Measurements from ENCODE around the gene SHLD3. TPM values are rescaled to one million over a fixed set of nuclear protein-coding genes. Genes with fewer than 3 reads are reported as not detected.
A peak's percentile ranks its signal among the peaks of the same experiment; 100 is the strongest.

The SHLD3 gene
- total and polyA plus RNA-seq, 9 of the 15 experiments (the other 6 are each of a cell fraction or from before 2014, with no cell fraction given), result 3.0 to 14.5 (median 8.6) TPM

GRCh38 chr5:65624025-65624570, 729 bp upstream of the SHLD3 start, which contains the start of gene TRIM23 (continued):
- TF ChIP-seq RB1 (IDR thresholded peaks at IDR 0.05; ENCODE audit: low read depth) (peak; percentile 14; the same call in 1 of the 2 replicates), ZNF431 (CRISPR knock-in tag; IDR thresholded peaks at IDR 0.05) (no peak), RAD21 (CRISPR knock-in tag; conservative IDR thresholded peaks at IDR 0.05 in 1 of 2, IDR thresholded peaks at IDR 0.05 in 1 of 2) (no peak), DACH1 (IDR thresholded peaks at IDR 0.05; ENCODE audit: partially characterized antibody) (no peak), TEAD2 (tag; IDR thresholded peaks at IDR 0.05) (no peak), RBM14 (IDR thresholded peaks at IDR 0.05; ENCODE audit: borderline replicate concordance, insufficient read depth, low read depth, low read length) (no peak), CEBPG (CRISPR knock-in tag; IDR thresholded peaks at IDR 0.05) (no peak; the same call in 1 of the 2 replicates), CEBPG (tag; conservative IDR thresholded peaks at IDR 0.05 in 1 of 2, IDR thresholded peaks at IDR 0.05 in 1 of 2) (no peak), PHF8 (IDR thresholded peaks at IDR 0.05; ENCODE audit: borderline replicate concordance, low read length) (peak; percentile 55; the same call in 1 of the 2 replicates), IFI16 (CRISPR knock-in tag; IDR thresholded peaks at IDR 0.05) (no peak), CTBP1 (IDR thresholded peaks at IDR 0.05; ENCODE audit: borderline replicate concordance) (peak; percentile 90), ZKSCAN3 (CRISPR knock-in tag; IDR thresholded peaks at IDR 0.05) (no peak), PHB2 (IDR thresholded peaks at IDR 0.05; ENCODE audit: low read depth) (no peak), NCOA2 (IDR thresholded peaks at IDR 0.05; ENCODE audit: partially characterized antibody in 2 of 2) (no peak), DIDO1 (tag; IDR thresholded peaks at IDR 0.05; ENCODE audit: low read depth) (no peak), NCOA4 (IDR thresholded peaks at IDR 0.05; ENCODE audit: partially characterized antibody) (no peak), NCOA6 (IDR thresholded peaks at IDR 0.05) (no peak), CEBPB (tag; IDR thresholded peaks at IDR 0.05) (no peak), NCOR1 (IDR thresholded peaks at IDR 0.05) (no peak), ELF4 (CRISPR knock-in tag; IDR thresholded peaks at IDR 0.05) (no peak), ELF2 (CRISPR knock-in tag; IDR thresholded peaks at IDR 0.05) (no peak), PHF21A (IDR thresholded peaks at IDR 0.05; ENCODE audit: borderline replicate concordance, low read depth) (no peak), NCOA1 (IDR thresholded peaks at IDR 0.05; ENCODE audit: low read depth) (no peak), RBM34 (IDR thresholded peaks at IDR 0.05; ENCODE audit: borderline replicate concordance, insufficient read depth, low read length) (no peak), SIN3B (IDR thresholded peaks at IDR 0.05; ENCODE audit: low read depth) (no peak), ZNF239 (CRISPR knock-in tag; IDR thresholded peaks at IDR 0.05) (no peak), SPI1 (IDR thresholded peaks at IDR 0.05; ENCODE audit: borderline replicate concordance, low read depth, low read length) (0 out of 2 replicates have a peak, but pooled peaks have one; percentile 30), ZNF740 (CRISPR knock-in tag; IDR thresholded peaks at IDR 0.05) (no peak), ZNF740 (tag; IDR thresholded peaks at IDR 0.05) (no peak), ZFP1 (CRISPR knock-in tag; IDR thresholded peaks at IDR 0.05) (no peak), ZNF764 (CRISPR knock-in tag; IDR thresholded peaks at IDR 0.05; ENCODE audit: low read depth) (no peak), LARP7 (IDR thresholded peaks at IDR 0.05) (no peak)
- TF ChIP-seq, protein P1, sequence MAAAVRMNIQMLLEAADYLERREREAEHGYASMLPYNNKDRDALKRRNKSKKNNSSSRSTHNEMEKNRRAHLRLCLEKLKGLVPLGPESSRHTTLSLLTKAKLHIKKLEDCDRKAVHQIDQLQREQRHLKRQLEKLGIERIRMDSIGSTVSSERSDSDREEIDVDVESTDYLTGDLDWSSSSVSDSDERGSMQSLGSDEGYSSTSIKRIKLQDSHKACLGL (CRISPR knock-in tag; IDR thresholded peaks at IDR 0.05; ENCODE audit: borderline replicate concordance, poor library complexity, severe bottlenecking), result no peak

Data from K562 (cell line).